Suprapubic skin (tissue), 4 donors: Measurements from ENCODE around the gene SULF2. TPM values are rescaled to one million over a fixed set of nuclear protein-coding genes. Genes with fewer than 3 reads are reported as not detected.

Experiments
- DNase-seq, 2 donors: peaks; one replicate each; pipeline ENCODE4 v3.0.0-alpha.2; 2019; ENCODE audit warnings: low spot score in 2 of 2
- H3K27ac ChIP-seq: fragments of 200-600 bp; sonication (generic); one replicate; pipeline ENCODE4 v1.5.1; 2019
- H3K27me3 ChIP-seq: fragments of 200-600 bp; sonication (generic); one replicate; pipeline ENCODE4 v1.5.1; 2019
- H3K36me3 ChIP-seq: fragments of 200-600 bp; sonication (generic); one replicate; pipeline ENCODE4 v1.5.1; 2019
- H3K4me1 ChIP-seq: fragments of 200-600 bp; sonication (generic); one replicate; pipeline ENCODE4 v1.5.1; 2019
- H3K4me3 ChIP-seq: fragments of 200-600 bp; sonication (generic); one replicate; pipeline ENCODE4 v1.5.1; 2019; ENCODE audit warnings: mild to moderate bottlenecking
- H3K9me3 ChIP-seq: fragments of 200-600 bp; sonication (generic); one replicate; pipeline ENCODE4 v1.5.1; 2019
- EP300 ChIP-seq: sonication (generic); formaldehyde crosslinking; IDR thresholded peaks from one replicate; pipeline ENCODE4 v1.6.1; 2017; ENCODE audit warnings: antibody characterized with exemption
- POLR2A ChIP-seq, 2 donors: fragments of 450-650 bp; IDR thresholded peaks; one replicate each; pipeline ENCODE4 v1.6.1; 2017; ENCODE audit warnings: antibody characterized with exemption in 2 of 2, mild to moderate bottlenecking in 2 of 2, moderate library complexity in 2 of 2
- POLR2AphosphoS5 ChIP-seq, 3 donors: sonication (generic); formaldehyde crosslinking; IDR thresholded peaks; one replicate each; pipeline ENCODE4 v1.6.1; 2017; ENCODE audit warnings: antibody characterized with exemption in 3 of 3
- WGBS: methylation state at CpG from one replicate; pipeline ENCODE4 v1.1.5; 2018; 5-methylcytosine and 5-hydroxymethylcytosine counted together
- total RNA-seq, 4 donors: library from RNA; depleted of rRNA; stranded (reverse); fragments of >200 nt; gene quantifications; one replicate each; pipeline ENCODE4 v1.1.0, GENCODE V29; 2016
- TF ChIP-seq, protein P1 (sequence below), 2 donors: fragments of 200-600 bp in 1 of 2; fragments of 450-650 bp in 1 of 2; sonication (generic) in 1 of 2; IDR thresholded peaks; one replicate each; pipeline ENCODE4 v1.5.1; 2016 to 2019; ENCODE audit warnings: antibody characterized with exemption in 2 of 2, mild to moderate bottlenecking in 1 of 2, moderate library complexity in 1 of 2

SULF2 gene
- total RNA-seq, 4 donors from 2014 or later = 28.4 to 95.4 (median 57.5) TPM

- 92% methylated on average over 10 of the region's 10 CpGs for WGBS
- TF ChIP-seq, protein P1, sequence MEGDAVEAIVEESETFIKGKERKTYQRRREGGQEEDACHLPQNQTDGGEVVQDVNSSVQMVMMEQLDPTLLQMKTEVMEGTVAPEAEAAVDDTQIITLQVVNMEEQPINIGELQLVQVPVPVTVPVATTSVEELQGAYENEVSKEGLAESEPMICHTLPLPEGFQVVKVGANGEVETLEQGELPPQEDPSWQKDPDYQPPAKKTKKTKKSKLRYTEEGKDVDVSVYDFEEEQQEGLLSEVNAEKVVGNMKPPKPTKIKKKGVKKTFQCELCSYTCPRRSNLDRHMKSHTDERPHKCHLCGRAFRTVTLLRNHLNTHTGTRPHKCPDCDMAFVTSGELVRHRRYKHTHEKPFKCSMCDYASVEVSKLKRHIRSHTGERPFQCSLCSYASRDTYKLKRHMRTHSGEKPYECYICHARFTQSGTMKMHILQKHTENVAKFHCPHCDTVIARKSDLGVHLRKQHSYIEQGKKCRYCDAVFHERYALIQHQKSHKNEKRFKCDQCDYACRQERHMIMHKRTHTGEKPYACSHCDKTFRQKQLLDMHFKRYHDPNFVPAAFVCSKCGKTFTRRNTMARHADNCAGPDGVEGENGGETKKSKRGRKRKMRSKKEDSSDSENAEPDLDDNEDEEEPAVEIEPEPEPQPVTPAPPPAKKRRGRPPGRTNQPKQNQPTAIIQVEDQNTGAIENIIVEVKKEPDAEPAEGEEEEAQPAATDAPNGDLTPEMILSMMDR (IDR thresholded peaks at IDR 0.05) = no peak
- no peak for TF ChIP-seq POLR2AphosphoS5 (IDR thresholded peaks at IDR 0.05)
- H3K27ac ChIP-seq = no peak overlapping the region
- H3K36me3 ChIP-seq = peaks cover 40% of the 10 kb centered on the region
- no peaks in the 10 kb centered on the region for H3K4me1 ChIP-seq
- no peak for DNase-seq
- H3K27me3 ChIP-seq = no peaks in the 10 kb centered on the region
- no peaks in the 10 kb centered on the region for H3K9me3 ChIP-seq
- H3K4me3 ChIP-seq = no peak overlapping the region
These were observed 114.4 kb downstream of the SULF2 start for GRCh38 chr20:47670913-47671312.

- H3K36me3 ChIP-seq = peaks cover 40% of the 10 kb centered on the region
- no peak overlapping the region for H3K4me3 ChIP-seq
- H3K4me1 ChIP-seq = peaks cover 6% of the 10 kb centered on the region
- no peak for DNase-seq
- 95% methylated on average over 22 of the region's 22 CpGs for WGBS
- no peak for TF ChIP-seq POLR2A (IDR thresholded peaks at IDR 0.05)
- TF ChIP-seq, protein P1 (IDR thresholded peaks at IDR 0.05) = no peak
- TF ChIP-seq POLR2AphosphoS5 (IDR thresholded peaks at IDR 0.05) = no peak
- TF ChIP-seq EP300 = no peak
- no peak overlapping the region for H3K27ac ChIP-seq
- no peaks in the 10 kb centered on the region for H3K27me3 ChIP-seq
- no peaks in the 10 kb centered on the region for H3K9me3 ChIP-seq
These were observed 115.1 kb downstream of the SULF2 start for GRCh38 chr20:47669927-47670890.

- Histone ChIP-seq H3K4me1 (peaks cover 9% of the 10 kb centered on the region), H3K27me3 (no peaks in the 10 kb centered on the region), H3K27ac (no peak overlapping the region), H3K9me3 (no peaks in the 10 kb centered on the region), H3K36me3 (peaks cover 39% of the 10 kb centered on the region), H3K4me3 (no peak overlapping the region)
- TF ChIP-seq POLR2AphosphoS5 (IDR thresholded peaks at IDR 0.05) (no peak), EP300 (no peak), POLR2A (IDR thresholded peaks at IDR 0.05) (no peak)
- TF ChIP-seq, protein P1 (IDR thresholded peaks at IDR 0.05) = no peak
- WGBS = 90% methylated on average over 4 of the region's 4 CpGs
- DNase-seq = no peak
These were observed 115.8 kb downstream of the SULF2 start for GRCh38 chr20:47669489-47669888.

DNA sequence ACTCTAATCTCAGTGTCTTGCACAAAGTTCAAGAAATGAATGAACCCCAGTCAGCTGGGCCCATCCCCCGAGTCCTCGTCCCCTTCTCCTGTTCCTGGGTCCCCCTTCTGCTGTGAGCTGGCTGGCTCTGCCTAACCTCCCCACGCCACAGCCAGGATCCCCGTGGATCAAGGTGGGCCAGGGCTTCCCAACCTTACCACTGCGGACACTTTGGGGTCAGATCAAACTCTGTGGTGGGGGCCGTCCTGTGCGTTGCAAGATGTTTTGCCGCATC lies 116.2 kb downstream of the SULF2 start:
- 97% methylated on average over 8 of the region's 8 CpGs for WGBS
- peaks cover 12% of the 10 kb centered on the region for H3K4me1 ChIP-seq
- H3K36me3 ChIP-seq = peaks cover 35% of the 10 kb centered on the region

More for the DNA sequence above, 116.2 kb downstream of the SULF2 start:
- Histone ChIP-seq H3K27me3 (no peaks in the 10 kb centered on the region), H3K9me3 (no peaks in the 10 kb centered on the region), H3K4me3 (no peak overlapping the region), H3K27ac (no peak overlapping the region)
- DNase-seq = no peak
- TF ChIP-seq POLR2AphosphoS5 (IDR thresholded peaks at IDR 0.05) = no peak
- no peak for TF ChIP-seq EP300
- no peak for TF ChIP-seq POLR2A (IDR thresholded peaks at IDR 0.05)
- TF ChIP-seq, protein P1 (IDR thresholded peaks at IDR 0.05) = no peak
